GM12878 (cell line): ENCODE measurements around the gene KBTBD3. TPM values are rescaled to one million over a fixed set of nuclear protein-coding genes. Genes with fewer than 3 reads are reported as not detected.

Source experiments
- ATAC-seq: fragments of 200-7000 bp; cut with Tn5 transposase; 3 replicates; pipeline ENCODE4 v1.9.1; 2020; ENCODE audit warnings: mild to moderate bottlenecking, moderate library complexity
- BruUV-seq: library from RNA; stranded (reverse); fragments of 400-500 nt; replicated peaks from 2 replicates; lab custom pipeline; 2021; lab: Mats Ljungman, UMichigan
- CTCF ChIA-PET: fragments of 300-600 bp; sonication (Branson Sonifier 250); formaldehyde crosslinking; extraction: SDS; loops from one replicate; lab custom pipeline; 2021; ENCODE audit warnings: inconsistent platforms; lab: Yijun Ruan, JAX
- POLR2A ChIA-PET: fragments of 350-600 bp; formaldehyde crosslinking; extraction: SDS; loops from one replicate; lab custom pipeline; 2021; ENCODE audit warnings: inconsistent platforms; lab: Charles Lee
- RAD21 ChIA-PET: fragments of 300-600 bp; sonication (Branson Sonifier 250); formaldehyde crosslinking; loops from one replicate; lab custom pipeline; 2023; ENCODE audit warnings: antibody characterized with exemption; ENCODE audit not compliant: unreplicated experiment; lab: Charles Lee
- SMC1A ChIA-PET: fragments of 300-600 bp; sonication (Branson Sonifier 250); formaldehyde crosslinking; loops from one replicate; lab custom pipeline; 2023; ENCODE audit not compliant: unreplicated experiment, uncharacterized antibody; lab: Charles Lee
- DNase-seq: peaks from one replicate; pipeline ENCODE4 v3.0.0-alpha.2; 2011; ENCODE audit warnings: low read depth, low spot score
- FAIRE-seq: peaks from 3 replicates; lab custom pipeline; 2011; peaks lifted over from hg19 to GRCh38; lab: Jason Lieb, UNC
- H2AFZ ChIP-seq: 2 replicates; pipeline ENCODE4 v1.6.0; 2011; ENCODE audit warnings: low read depth, low read length, control low read depth; ENCODE audit not compliant: control insufficient read depth
- H3K27ac ChIP-seq: 2 replicates; pipeline ENCODE4 v1.5.1; 2011; ENCODE audit warnings: control low read depth; ENCODE audit not compliant: control insufficient read depth, insufficient read depth
- H3K27me3 ChIP-seq, 2 experiments: replicated peaks in 1 of 2; 2 replicates each; pipeline versions ENCODE4 v1.6.0 to v1.6.1; 2011; ENCODE audit warnings: low read length in 1 of 2; ENCODE audit not compliant: control insufficient read depth in 2 of 2, insufficient read depth in 2 of 2
- H3K36me3 ChIP-seq, 2 experiments: 2 replicates each; pipeline ENCODE4 v1.5.1; 2011; ENCODE audit warnings: low read length in 1 of 2; ENCODE audit not compliant: control insufficient read depth in 2 of 2, insufficient read depth in 2 of 2
- H3K4me1 ChIP-seq: 2 replicates; pipeline ENCODE4 v1.6.1; 2011; ENCODE audit warnings: mild to moderate bottlenecking, low read length, moderate library complexity, mixed read lengths; ENCODE audit not compliant: control insufficient read depth, insufficient read depth
- H3K4me2 ChIP-seq: 2 replicates; pipeline ENCODE4 v1.6.0; 2011; ENCODE audit warnings: control low read depth; ENCODE audit not compliant: control insufficient read depth, insufficient read depth
- H3K4me3 ChIP-seq: fragments of 200-600 bp; sonication (generic); 2 replicates; pipeline ENCODE4 v1.5.1; 2016
- H3K79me2 ChIP-seq: 2 replicates; pipeline ENCODE4 v1.6.0; 2011; ENCODE audit warnings: low read length; ENCODE audit not compliant: control insufficient read depth, insufficient read depth
- H3K9ac ChIP-seq: 2 replicates; pipeline ENCODE4 v1.8.0; 2011; ENCODE audit warnings: low read length, control low read depth, mixed read lengths; ENCODE audit not compliant: control insufficient read depth, insufficient read depth
- H3K9me3 ChIP-seq: replicated peaks from 3 replicates; pipeline ENCODE4 v1.5.1; 2011; ENCODE audit warnings: mild to moderate bottlenecking, low read length; ENCODE audit not compliant: control insufficient read depth, insufficient read depth
- H4K20me1 ChIP-seq: 2 replicates; pipeline ENCODE4 v1.6.0; 2011; ENCODE audit not compliant: control insufficient read depth, insufficient read depth
- CREB1 ChIP-seq: IDR thresholded peaks from 2 replicates; pipeline ENCODE4 v1.6.1; 2012; ENCODE audit warnings: low read depth, mild to moderate bottlenecking, inconsistent platforms
- CREM ChIP-seq: IDR thresholded peaks from 2 replicates; pipeline ENCODE4 v1.6.1; 2014; ENCODE audit warnings: antibody characterized with exemption, low read depth
- E2F4 ChIP-seq: IDR thresholded peaks from 2 replicates; pipeline ENCODE4 v1.6.1; 2012; ENCODE audit warnings: low read depth, low read length, improper control_type of control experiment
- EED ChIP-seq: sonication (generic); IDR thresholded peaks from 2 replicates; pipeline ENCODE4 v1.6.1; 2016; ENCODE audit warnings: antibody characterized with exemption, low read depth
- HDGF ChIP-seq: fragments of 450-650 bp; IDR thresholded peaks from 2 replicates; pipeline ENCODE4 v1.6.1; 2016; ENCODE audit warnings: antibody characterized with exemption
- IKZF2 ChIP-seq, 2 experiments: fragments of 450-650 bp; IDR thresholded peaks; 2 replicates each; pipeline ENCODE4 v1.6.1; 2017; ENCODE audit warnings: mild to moderate bottlenecking in 2 of 2, moderate library complexity in 2 of 2
- KLF5 ChIP-seq: fragments of 450-650 bp; IDR thresholded peaks from 2 replicates; pipeline ENCODE4 v1.6.1; 2014; ENCODE audit warnings: mild to moderate bottlenecking; ENCODE audit not compliant: partially characterized antibody
- LARP7 ChIP-seq: fragments of 450-650 bp; IDR thresholded peaks from 2 replicates; pipeline ENCODE4 v1.6.1; 2017; ENCODE audit warnings: mild to moderate bottlenecking
- NR2C2 ChIP-seq: IDR thresholded peaks from 2 replicates; pipeline ENCODE4 v1.6.1; 2011; ENCODE audit warnings: borderline replicate concordance, low read depth; ENCODE audit not compliant: control insufficient read depth, insufficient read length
- PRDM15 ChIP-seq: fragments of 450-650 bp; formaldehyde crosslinking; IDR thresholded peaks from 2 replicates; pipeline ENCODE4 v1.4.0; 2020; ENCODE audit warnings: mild to moderate bottlenecking, moderate library complexity
- RAD51 ChIP-seq: fragments of 450-650 bp; IDR thresholded peaks from 2 replicates; pipeline ENCODE4 v1.6.1; 2016; ENCODE audit warnings: moderate library complexity, mild to moderate bottlenecking, inconsistent platforms
- RFX5 ChIP-seq: IDR thresholded peaks from 2 replicates; pipeline ENCODE4 v1.6.1; 2011; ENCODE audit warnings: low read depth, low read length, improper control_type of control experiment
- SMC3 ChIP-seq: IDR thresholded peaks from 2 replicates; pipeline ENCODE4 v1.6.1; 2011; ENCODE audit warnings: low read length, improper control_type of control experiment, borderline replicate concordance
- SREBF2 ChIP-seq: IDR thresholded peaks from 2 replicates; pipeline ENCODE4 v1.6.1; 2012; ENCODE audit warnings: mild to moderate bottlenecking, low read length
- TCF7 ChIP-seq: IDR thresholded peaks from 2 replicates; pipeline ENCODE4 v1.6.1; 2014; ENCODE audit warnings: antibody characterized with exemption, borderline replicate concordance
- WRNIP1 ChIP-seq: IDR thresholded peaks from 2 replicates; pipeline ENCODE4 v1.6.1; 2011; ENCODE audit warnings: low read depth, low read length, improper control_type of control experiment, borderline replicate concordance
- ZBED1 ChIP-seq: IDR thresholded peaks from 2 replicates; pipeline ENCODE4 v1.6.1; 2016; ENCODE audit warnings: borderline replicate concordance
- ZBTB33 ChIP-seq: fragments of 450-650 bp; IDR thresholded peaks from 2 replicates; pipeline ENCODE4 v1.6.1; 2017; ENCODE audit warnings: mild to moderate bottlenecking
- WGBS: methylation state at CpG from one replicate; pipeline ENCODE4 v1.1.6; 2016; ENCODE audit warnings: low lambda C conversion rate; ENCODE audit not compliant: insufficient replicate concordance, insufficient coverage; ENCODE audit errors: missing lambda C conversion rate; 5-methylcytosine and 5-hydroxymethylcytosine counted together
- in situ Hi-C: fragments of 300-500 bp; cut with MboI; formaldehyde crosslinking; loops from 9 replicates; pipeline ENCODE4 v1.14.3; 2018; ENCODE audit warnings: mixed read lengths
- intact Hi-C: fragments of 100-400 bp; cut with micrococcal nuclease; formaldehyde crosslinking; loops from one replicate; pipeline ENCODE4 v1.14.2; 2022; ENCODE audit not compliant: unreplicated experiment
- polyA plus RNA-seq, 11 experiments: library from polyadenylated mRNA; depleted of rRNA in 4 of 11; unstranded in 6 of 11; stranded (reverse) in 5 of 11; fragments of >200 nt; fragmentation: Nextera tagmentation in 4 of 11; fragmentation: Illumina TruSeq in 1 of 11; extraction: Ambion mirVana in 4 of 11; extraction: Trizol in 1 of 11; gene quantifications; 1 replicate in 1 of 11; 2 replicates in 10 of 11; pipeline versions ENCODE4 v1.2.1 to v1.2.3, GENCODE V29; 2011 to 2016; ENCODE audit warnings: inconsistent platforms in 2 of 11, missing spikeins in 2 of 11, low read depth in 1 of 11
- total RNA-seq, 4 experiments: library from RNA; depleted of rRNA in 3 of 4; stranded (reverse); fragments of >200 nt in 3 of 4; fragmentation: Illumina TruSeq in 1 of 4; extraction: Trizol in 1 of 4; gene quantifications; 2 replicates each; pipeline versions ENCODE4 v1.2.1 to v1.2.3, GENCODE V29; 2013 to 2021

The KBTBD3 gene
- total and polyA plus RNA-seq, 10 of the 15 experiments (the other 5 are each of a cell fraction or from before 2014, with no cell fraction given): 1.9 to 18.1 (median 8.4) TPM

GRCh38 chr11:106091480-106092123, 14.5 kb upstream of the KBTBD3 start:
- Histone ChIP-seq H3K9ac (peak overlapping the region; percentile 7; the same call in 1 of the 2 replicates), H3K27ac (peak overlapping the region; percentile 76), H3K36me3 (peaks cover 0 to 5% of the 10 kb centered on the region in 2 experiments; a peak in 3 of 4 replicates), H3K79me2 (peaks cover 40% of the 10 kb centered on the region), H4K20me1 (no peaks in the 10 kb centered on the region), H3K4me2 (peak overlapping the region; percentile 51), H3K4me1 (peaks cover 14% of the 10 kb centered on the region), H2AFZ (no peak overlapping the region), H3K4me3 (no peak overlapping the region), H3K27me3 (no peaks in the 10 kb centered on the region), H3K9me3 (no peaks in the 10 kb centered on the region)
- ChIA-PET CTCF (interaction anchor here (0.7 to 8.1 kb wide), 8 partner anchors 8 to 493 kb away, joined by 3 to 72 read pairs (median 8); partner anchors contain the start of genes AASDHPPT and KBTBD3), RAD21 (interaction anchor here (1.0 to 2.5 kb wide), 6 partner anchors 9 to 74 kb away, joined by 3 to 10 read pairs (median 4); partner anchors contain the start of genes AASDHPPT and KBTBD3), SMC1A (interaction anchor here (0.9 to 3.4 kb wide), 12 partner anchors 9 to 197 kb away, joined by 3 to 14 read pairs (median 4); no protein-coding TSS in a partner anchor), POLR2A (interaction anchor here (0.9 to 2.2 kb wide), 3 partner anchors 11 to 15 kb away, joined by 4 to 8 read pairs (median 6); partner anchors contain the start of genes AASDHPPT and KBTBD3)
- peak; percentile 83 for FAIRE-seq
- 0% methylated on average over 3 of the region's 3 CpGs for WGBS
- ATAC-seq: peak; percentile 95
- peak; percentile 56 for DNase-seq
- intact Hi-C loops: no loop called here
- no TSS peak for BruUV-seq
- in situ Hi-C loops: no loop called here
- TF ChIP-seq CREM: peak; percentile 36; the same call in 1 of the 2 replicates
- 0 out of 2 replicates have a peak, but pooled peaks have one; percentile 56 for TF ChIP-seq EED
- TF ChIP-seq SREBF2: no peak
- TF ChIP-seq ZBED1: no peak
- TF ChIP-seq SMC3: no peak
- TF ChIP-seq HDGF: no peak
- no peak for TF ChIP-seq PRDM15 (CRISPR knock-in tag)
- 0 out of 2 replicates have a peak, but pooled peaks have one; percentile 47 for TF ChIP-seq TCF7
- peak; percentile 49; the same call in 1 of the 2 replicates for TF ChIP-seq CREB1
- TF ChIP-seq NR2C2: no peak
- no peak for TF ChIP-seq RFX5
- TF ChIP-seq ZBTB33: no peak
- peak; percentile 32 to 38; a peak in 3 of 4 replicates for TF ChIP-seq IKZF2 (IDR thresholded peaks at IDR 0.05)
- no peak for TF ChIP-seq KLF5
- TF ChIP-seq E2F4: no peak
- no peak for TF ChIP-seq LARP7
- no peak for TF ChIP-seq RAD51
- TF ChIP-seq WRNIP1: no peak
